NB4 (cell line): ENCODE data around the gene RABL3.

Experiments
- CTCF ChIP-seq: IDR thresholded peaks from one replicate; pipeline ENCODE4 v1.5.1; 2012; ENCODE audit warnings: low read depth, low read length
- POLR2A ChIP-seq: IDR thresholded peaks from 2 replicates; pipeline ENCODE4 v1.6.1; 2011; ENCODE audit warnings: mild to moderate bottlenecking; ENCODE audit not compliant: insufficient read length; ENCODE audit errors: extremely low read depth

- TF ChIP-seq CTCF (no peak), POLR2A (no peak)
Observed at GRCh38 chr3:120693439-120694171, 48.7 kb downstream of the RABL3 start.
